ENCODE data around the gene SMAD9. TPM values are rescaled to one million over a fixed set of nuclear protein-coding genes. Genes with fewer than 3 reads are reported as not detected.

Gene SMAD9
- total and polyA plus RNA-seq, 2 of the 4 experiments (the other 2 are of a cell fraction), result 3.2 to 4.8 TPM

DNA sequence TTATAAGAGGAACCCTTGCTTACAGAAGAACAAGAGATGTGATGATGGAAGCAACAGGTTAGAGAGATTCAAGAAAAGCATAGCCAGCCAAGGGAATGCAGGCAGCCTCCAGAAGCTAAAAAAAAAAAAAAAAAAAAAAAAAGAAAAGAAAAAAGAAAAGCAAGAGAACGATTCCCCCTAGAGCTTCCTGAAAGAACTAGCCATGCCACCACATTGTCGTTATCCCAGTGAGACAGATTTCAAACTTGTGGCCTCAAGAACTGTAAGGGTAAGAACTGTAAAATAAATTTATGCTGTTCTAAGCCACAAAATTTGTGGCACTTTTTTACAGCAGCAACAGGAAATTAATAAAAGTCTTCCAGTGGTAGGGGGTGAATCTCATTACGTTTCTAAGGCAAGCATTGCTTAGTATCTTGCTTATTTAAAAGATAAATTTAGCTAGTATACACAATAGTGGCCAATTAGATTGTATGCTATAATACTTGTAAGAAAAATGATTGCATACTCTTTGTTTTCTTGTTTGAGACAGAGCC is 79.3 kb downstream of the SMAD9 start:
- H3K4ac ChIP-seq (ENCODE audit: low read depth, low read length), result no peak overlapping the region
- H3K79me1 ChIP-seq (ENCODE audit: low read depth in 1 of 2, low read length in 2 of 2), result peaks cover 0 to 6% of the 10 kb centered on the region in 2 experiments; a peak in 1 of 4 replicates
- H3K27ac ChIP-seq (ENCODE audit: insufficient read depth, low read length), result no peak overlapping the region
- POLR2A ChIA-PET (ENCODE audit: unreplicated experiment), result interaction anchor here (0.6 kb wide), 1 partner anchor 139 kb away, joined by 7 read pairs; no protein-coding TSS in a partner anchor
- H4K91ac ChIP-seq (ENCODE audit: insufficient read depth, low read depth, low read length), result no peak overlapping the region
- in situ Hi-C loops (cut with MboI; ENCODE audit: low sequenced_read_pairs) (loop anchor here (25.0 kb wide), 1 partner anchor 772 kb away; no protein-coding TSS in a partner anchor), dilution Hi-C loops (cut with HindIII; ENCODE audit: low sequenced_read_pairs, unreplicated experiment) (no loop called here), intact Hi-C loops (cut with micrococcal nuclease) (loop anchor here (2.0 kb wide), 2 partner anchors 420 to 558 kb away; no protein-coding TSS in a partner anchor)
- H3K14ac ChIP-seq (replicated peaks; ENCODE audit: low read depth, low read length), result no peak overlapping the region
- BruUV-seq (replicated peaks), result no TSS peak
- no peak for DNase-seq
- H3K36me3 ChIP-seq (ENCODE audit: control insufficient read depth, insufficient read depth, low read length), result peaks cover 3% of the 10 kb centered on the region; the same call in 1 of the 2 replicates
- no peak overlapping the region for H2AFZ ChIP-seq (replicated peaks; ENCODE audit: low read length, poor library complexity)
- no peak overlapping the region for H4K5ac ChIP-seq (ENCODE audit: low read depth, low read length)
- no peak for ATAC-seq (ENCODE audit: low read depth)
- H3K4me2 ChIP-seq (ENCODE audit: low read depth, low read length), result no peak overlapping the region
- H3K23ac ChIP-seq (ENCODE audit: low read depth, low read length), result no peak overlapping the region; the same call in 1 of the 2 replicates
- H3K4me1 ChIP-seq (ENCODE audit: control insufficient read depth, insufficient read depth, low read length), result no peaks in the 10 kb centered on the region
- no peak overlapping the region for H3K56ac ChIP-seq (ENCODE audit: extremely low read depth, insufficient read depth, low read length)
- H3K9me3 ChIP-seq (ENCODE audit: control insufficient read depth, insufficient read depth, low read length), result no peaks in the 10 kb centered on the region
- no peak overlapping the region for H4K8ac ChIP-seq (ENCODE audit: low read depth in 2 of 2, low read length in 2 of 2)
- H3K4me3 ChIP-seq (ENCODE audit: insufficient read depth, low read depth, low read length), result no peak overlapping the region
- no peak overlapping the region for H2BK120ac ChIP-seq (ENCODE audit: low read depth, low read length)
- H3K27me3 ChIP-seq (ENCODE audit: control insufficient read depth, insufficient read depth, low read length), result no peaks in the 10 kb centered on the region
- no CpG with 5 or more reads among the region's 3 CpGs for WGBS, 2 experiments (ENCODE audit: extremely low coverage in 2 of 2, insufficient read length in 1 of 2)
- no peak overlapping the region for H2BK20ac ChIP-seq (ENCODE audit: low read depth, low read length)
- TF ChIP-seq, protein P1, sequence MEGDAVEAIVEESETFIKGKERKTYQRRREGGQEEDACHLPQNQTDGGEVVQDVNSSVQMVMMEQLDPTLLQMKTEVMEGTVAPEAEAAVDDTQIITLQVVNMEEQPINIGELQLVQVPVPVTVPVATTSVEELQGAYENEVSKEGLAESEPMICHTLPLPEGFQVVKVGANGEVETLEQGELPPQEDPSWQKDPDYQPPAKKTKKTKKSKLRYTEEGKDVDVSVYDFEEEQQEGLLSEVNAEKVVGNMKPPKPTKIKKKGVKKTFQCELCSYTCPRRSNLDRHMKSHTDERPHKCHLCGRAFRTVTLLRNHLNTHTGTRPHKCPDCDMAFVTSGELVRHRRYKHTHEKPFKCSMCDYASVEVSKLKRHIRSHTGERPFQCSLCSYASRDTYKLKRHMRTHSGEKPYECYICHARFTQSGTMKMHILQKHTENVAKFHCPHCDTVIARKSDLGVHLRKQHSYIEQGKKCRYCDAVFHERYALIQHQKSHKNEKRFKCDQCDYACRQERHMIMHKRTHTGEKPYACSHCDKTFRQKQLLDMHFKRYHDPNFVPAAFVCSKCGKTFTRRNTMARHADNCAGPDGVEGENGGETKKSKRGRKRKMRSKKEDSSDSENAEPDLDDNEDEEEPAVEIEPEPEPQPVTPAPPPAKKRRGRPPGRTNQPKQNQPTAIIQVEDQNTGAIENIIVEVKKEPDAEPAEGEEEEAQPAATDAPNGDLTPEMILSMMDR (conservative IDR thresholded peaks at IDR 0.05; ENCODE audit: low read depth, low read length), result no peak
- TF ChIP-seq, protein P2, sequence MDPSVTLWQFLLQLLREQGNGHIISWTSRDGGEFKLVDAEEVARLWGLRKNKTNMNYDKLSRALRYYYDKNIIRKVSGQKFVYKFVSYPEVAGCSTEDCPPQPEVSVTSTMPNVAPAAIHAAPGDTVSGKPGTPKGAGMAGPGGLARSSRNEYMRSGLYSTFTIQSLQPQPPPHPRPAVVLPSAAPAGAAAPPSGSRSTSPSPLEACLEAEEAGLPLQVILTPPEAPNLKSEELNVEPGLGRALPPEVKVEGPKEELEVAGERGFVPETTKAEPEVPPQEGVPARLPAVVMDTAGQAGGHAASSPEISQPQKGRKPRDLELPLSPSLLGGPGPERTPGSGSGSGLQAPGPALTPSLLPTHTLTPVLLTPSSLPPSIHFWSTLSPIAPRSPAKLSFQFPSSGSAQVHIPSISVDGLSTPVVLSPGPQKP (IDR thresholded peaks at IDR 0.05; ENCODE audit: borderline replicate concordance, low read depth, low read length), result no peak
- TF ChIP-seq RFX5 (IDR thresholded peaks at IDR 0.05; ENCODE audit: low read depth, low read length) (no peak), MXI1 (IDR thresholded peaks at IDR 0.05; ENCODE audit: borderline replicate concordance, low read depth, low read length) (no peak), RAD21 (IDR thresholded peaks at IDR 0.05; ENCODE audit: low read length) (no peak), POLR2A (IDR thresholded peaks at IDR 0.05; ENCODE audit: low read depth, low read length) (no peak), RCOR1 (IDR thresholded peaks at IDR 0.05; ENCODE audit: insufficient replicate concordance, low read length) (no peak), BHLHE40 (IDR thresholded peaks at IDR 0.05; ENCODE audit: low read depth, low read length) (no peak), MAFK (IDR thresholded peaks at IDR 0.05; ENCODE audit: low read depth, low read length) (no peak), CHD1 (IDR thresholded peaks at IDR 0.05; ENCODE audit: low read depth, low read length) (no peak), NFE2L2 (IDR thresholded peaks at IDR 0.05; ENCODE audit: low read depth, low read length) (no peak), SMC3 (IDR thresholded peaks at IDR 0.05; ENCODE audit: low read depth, low read length) (no peak), MAZ (IDR thresholded peaks at IDR 0.05; ENCODE audit: borderline replicate concordance, low read depth, low read length) (no peak), FOS (IDR thresholded peaks at IDR 0.05; ENCODE audit: low read depth, low read length) (no peak), CEBPB (IDR thresholded peaks at IDR 0.05; ENCODE audit: low read depth, low read length) (no peak)
- TF ChIP-seq, protein P3, sequence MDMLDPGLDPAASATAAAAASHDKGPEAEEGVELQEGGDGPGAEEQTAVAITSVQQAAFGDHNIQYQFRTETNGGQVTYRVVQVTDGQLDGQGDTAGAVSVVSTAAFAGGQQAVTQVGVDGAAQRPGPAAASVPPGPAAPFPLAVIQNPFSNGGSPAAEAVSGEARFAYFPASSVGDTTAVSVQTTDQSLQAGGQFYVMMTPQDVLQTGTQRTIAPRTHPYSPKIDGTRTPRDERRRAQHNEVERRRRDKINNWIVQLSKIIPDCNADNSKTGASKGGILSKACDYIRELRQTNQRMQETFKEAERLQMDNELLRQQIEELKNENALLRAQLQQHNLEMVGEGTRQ (IDR thresholded peaks at IDR 0.05; ENCODE audit: low read depth, low read length), result no peak
- H3K18ac ChIP-seq (ENCODE audit: low read depth, low read length), result no peak overlapping the region
- H3K9me1 ChIP-seq (ENCODE audit: insufficient read depth, low read length), result peaks cover 6% of the 10 kb centered on the region; the same call in 1 of the 2 replicates
- CTCF ChIA-PET, result interaction anchor here (0.6 to 1.0 kb wide), 2 partner anchors 9 to 11 kb away, joined by 5 to 7 read pairs; no protein-coding TSS in a partner anchor
- no peak overlapping the region for H3K9ac ChIP-seq (ENCODE audit: low read depth, low read length)
- H4K20me1 ChIP-seq (ENCODE audit: insufficient read depth, low read length), result no peaks in the 10 kb centered on the region
- H2BK5ac ChIP-seq (ENCODE audit: low read depth, low read length, poor library complexity, severe bottlenecking), result no peak overlapping the region
- no peak overlapping the region for H2BK15ac ChIP-seq (ENCODE audit: low read depth, low read length)
- no peak overlapping the region for H2AK5ac ChIP-seq (ENCODE audit: low read depth, low read length)
- no peak overlapping the region for H2AK9ac ChIP-seq (replicated peaks; ENCODE audit: low read depth, low read length, poor library complexity)
